GM12878 (cell line): ENCODE results near the gene CAMTA1. TPM values are rescaled to one million over a fixed set of nuclear protein-coding genes. Genes with fewer than 3 reads are reported as not detected.
A peak's percentile ranks its signal among the peaks of the same experiment; 100 is the strongest.

ENCODE experiments used
- ATF2 ChIP-seq: IDR thresholded peaks from 2 replicates; pipeline ENCODE4 v1.6.1; 2012; ENCODE audit warnings: low read length, inconsistent platforms
- ATF7 ChIP-seq: fragments of 450-650 bp; IDR thresholded peaks from 2 replicates; pipeline ENCODE4 v1.6.1; 2016; ENCODE audit warnings: low read depth, mild to moderate bottlenecking
- BCL11A ChIP-seq: IDR thresholded peaks from 2 replicates; pipeline ENCODE4 v1.6.1; 2011; ENCODE audit warnings: low read depth, low read length
- BMI1 ChIP-seq: fragments of 450-650 bp; IDR thresholded peaks from 2 replicates; pipeline ENCODE4 v1.6.1; 2016; ENCODE audit warnings: mild to moderate bottlenecking, moderate library complexity, borderline replicate concordance
- CBX5 ChIP-seq: sonication (generic); IDR thresholded peaks from 2 replicates; pipeline ENCODE4 v1.6.1; 2016; ENCODE audit warnings: low read depth, moderate library complexity, mild to moderate bottlenecking, inconsistent platforms
- E2F4 ChIP-seq: IDR thresholded peaks from 2 replicates; pipeline ENCODE4 v1.6.1; 2012; ENCODE audit warnings: low read depth, low read length, improper control_type of control experiment
- FOS ChIP-seq: IDR thresholded peaks from 3 replicates; pipeline ENCODE4 v1.6.1; 2011; ENCODE audit warnings: borderline replicate concordance; ENCODE audit not compliant: insufficient read length; ENCODE audit errors: extremely low read depth
- FOXK2 ChIP-seq: fragments of 450-650 bp; IDR thresholded peaks from 2 replicates; pipeline ENCODE4 v1.6.1; 2017; ENCODE audit warnings: mild to moderate bottlenecking, moderate library complexity
- HDAC6 ChIP-seq: fragments of 200-600 bp; sonication (generic); IDR thresholded peaks from one replicate; pipeline ENCODE4 v1.8.0; 2017; ENCODE audit warnings: antibody characterized with exemption; ENCODE audit not compliant: unreplicated experiment
- HSF1 ChIP-seq: fragments of 150-350 bp; IDR thresholded peaks from 2 replicates; pipeline ENCODE4 v1.6.1; 2014; ENCODE audit warnings: mild to moderate bottlenecking, low read depth, low read length
- MTA2 ChIP-seq: fragments of 450-650 bp; IDR thresholded peaks from 2 replicates; pipeline ENCODE4 v1.6.1; 2016; ENCODE audit warnings: low read depth, mild to moderate bottlenecking, moderate library complexity
- NBN ChIP-seq: fragments of 450-650 bp; IDR thresholded peaks from 2 replicates; pipeline ENCODE4 v1.6.1; 2016
- NR2F1 ChIP-seq: fragments of 450-650 bp; conservative IDR thresholded peaks from 2 replicates; pipeline ENCODE4 v1.6.1; 2017; ENCODE audit warnings: mild to moderate bottlenecking
- STAT1 ChIP-seq: fragments of 450-650 bp; conservative IDR thresholded peaks from 2 replicates; pipeline ENCODE4 v1.6.1; 2014; ENCODE audit warnings: antibody characterized with exemption, mild to moderate bottlenecking
- polyA plus RNA-seq, 11 experiments: library from polyadenylated mRNA; depleted of rRNA in 4 of 11; unstranded in 6 of 11; stranded (reverse) in 5 of 11; fragments of >200 nt; fragmentation: Nextera tagmentation in 4 of 11; fragmentation: Illumina TruSeq in 1 of 11; extraction: Ambion mirVana in 4 of 11; extraction: Trizol in 1 of 11; gene quantifications; 1 replicate in 1 of 11; 2 replicates in 10 of 11; pipeline versions ENCODE4 v1.2.1 to v1.2.3, GENCODE V29; 2011 to 2016; ENCODE audit warnings: inconsistent platforms in 2 of 11, missing spikeins in 2 of 11, low read depth in 1 of 11
- total RNA-seq, 4 experiments: library from RNA; depleted of rRNA in 3 of 4; stranded (reverse); fragments of >200 nt in 3 of 4; fragmentation: Illumina TruSeq in 1 of 4; extraction: Trizol in 1 of 4; gene quantifications; 2 replicates each; pipeline versions ENCODE4 v1.2.1 to v1.2.3, GENCODE V29; 2013 to 2021

Gene CAMTA1
- total and polyA plus RNA-seq, 10 of the 15 experiments (the other 5 are each of a cell fraction or from before 2014, with no cell fraction given): 37.7 to 148 (median 76.4) TPM

- TF ChIP-seq BCL11A (peak; percentile 51; the same call in 1 of the 2 replicates), BMI1 (no peak), ATF2 (peak; percentile 54; the same call in 1 of the 2 replicates), HDAC6 (no peak), HSF1 (no peak), ATF7 (no peak), FOXK2 (no peak), E2F4 (no peak), MTA2 (peak; percentile 54), NR2F1 (0 out of 2 replicates have a peak, but pooled peaks have one; percentile 31), NBN (no peak), FOS (no peak), CBX5 (no peak), STAT1 (no peak)
Measured at GRCh38 chr1:7000720-7001119, 215.5 kb downstream of the CAMTA1 start (continued).
